HG02763 (cell line): Measurements from ENCODE around the gene SLC25A14.

Source experiments
- ATAC-seq: cut with Tn5 transposase; IDR thresholded peaks from one replicate; pipeline ENCODE4 v1.9.1; 2021; ENCODE audit warnings: mild to moderate bottlenecking, moderate library complexity; ENCODE audit not compliant: unreplicated experiment

SLC25A14 gene

DNA sequence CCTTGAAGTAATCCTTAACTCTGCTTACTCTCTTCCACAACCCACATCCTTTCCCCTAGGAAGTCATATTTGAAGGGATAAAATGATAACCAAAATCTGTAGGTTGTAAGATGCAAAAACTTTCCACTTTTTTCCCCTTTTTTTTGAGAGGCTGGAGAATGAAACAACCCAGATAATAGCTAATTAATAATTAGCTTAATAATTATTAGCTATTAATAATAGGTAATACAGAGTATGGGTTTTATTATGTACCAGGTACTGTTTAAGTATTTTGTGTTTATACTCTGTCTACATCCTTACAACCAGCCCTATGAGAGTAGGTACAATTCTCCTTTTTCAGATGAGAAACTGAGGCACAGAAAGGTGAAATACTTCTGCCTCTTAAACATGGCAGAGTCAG is 36.4 kb downstream of the SLC25A14 start:
- no peak for ATAC-seq

- no peak for ATAC-seq
Observed at GRCh38 chrX:130378024-130378669, 38.4 kb downstream of the SLC25A14 start.

DNA sequence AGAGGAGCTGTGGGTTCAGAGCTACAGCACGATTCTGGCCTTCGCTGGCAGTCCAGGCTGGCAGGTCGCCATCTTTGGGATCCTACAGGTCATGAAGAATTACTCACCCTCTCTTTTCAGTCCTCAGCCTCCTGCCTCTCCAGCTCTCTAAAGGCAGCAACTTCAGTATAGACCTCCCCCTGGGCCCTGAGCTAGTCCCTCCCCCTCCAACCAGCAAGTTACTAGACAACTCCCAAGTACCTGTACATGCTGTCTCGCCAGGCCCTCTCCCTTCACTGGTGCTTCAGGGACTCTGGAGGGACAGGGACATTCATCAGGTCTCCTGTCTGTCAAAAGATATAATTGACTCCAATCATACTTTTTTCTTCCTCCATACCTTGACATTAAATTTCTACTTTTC is 45.8 kb downstream of the SLC25A14 start, which contains the start of gene GPR119:
Gene GPR119, minus strand, starts transcription at position 155 of the 400 bp plus-strand sequence. CDS start 227 bp downstream, outside the sequence.
- ATAC-seq: no peak

DNA sequence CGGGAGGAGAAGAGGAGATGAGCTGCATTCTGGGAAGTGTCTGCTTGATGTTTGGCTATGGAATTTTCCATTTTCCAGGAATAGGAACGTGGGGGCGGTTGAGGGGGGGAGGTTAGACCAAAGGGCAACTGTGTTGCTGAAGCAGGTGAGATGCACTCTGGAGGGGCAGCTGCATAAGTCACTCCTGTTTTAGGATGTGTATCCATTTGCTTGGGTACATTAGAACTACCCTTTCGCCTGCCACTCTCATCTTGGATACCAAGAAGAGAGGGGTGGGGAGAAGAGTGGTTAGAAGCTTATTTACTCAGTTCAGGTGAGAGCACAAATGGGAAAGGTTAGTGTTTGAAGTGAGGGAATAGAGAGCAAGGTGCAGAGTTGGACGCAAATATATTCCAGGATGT is 46.7 kb downstream of the SLC25A14 start:
- ATAC-seq: no peak

- no peak for ATAC-seq
Observed at GRCh38 chrX:130393451-130394074, 53.8 kb downstream of the SLC25A14 start.

DNA sequence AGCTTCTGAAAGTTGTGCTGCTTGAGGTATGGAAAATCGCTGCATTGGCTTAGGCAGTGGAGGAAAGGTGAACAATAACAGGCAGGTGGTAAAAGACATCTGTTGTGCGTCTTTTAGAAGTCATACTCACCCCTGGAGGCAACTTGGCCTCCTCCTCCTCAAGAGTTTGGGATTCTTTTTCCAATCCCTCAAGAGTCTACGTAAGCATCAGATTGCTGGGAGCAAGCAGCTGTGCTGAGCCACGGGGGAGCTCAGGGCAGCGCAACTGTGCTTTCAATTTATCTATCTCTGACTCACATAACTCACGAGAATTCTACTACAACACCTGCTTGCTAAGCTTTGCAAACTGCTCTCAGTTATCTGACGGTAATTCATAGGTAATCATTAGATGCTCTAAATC is 55.6 kb downstream of the SLC25A14 start:
- no peak for ATAC-seq

- peak; percentile 95 for ATAC-seq
Observed at GRCh38 chrX:130401415-130402207, 61.9 kb downstream of the SLC25A14 start, which contains the start of gene RBMX2. Gene RBMX2, plus strand, starts transcription at chrX:130401987. Its CDS starts 46 bp downstream, at chrX:130402033.

- no peak for ATAC-seq
Observed at GRCh38 chrX:130402208-130402684, 62.5 kb downstream of the SLC25A14 start.

DNA sequence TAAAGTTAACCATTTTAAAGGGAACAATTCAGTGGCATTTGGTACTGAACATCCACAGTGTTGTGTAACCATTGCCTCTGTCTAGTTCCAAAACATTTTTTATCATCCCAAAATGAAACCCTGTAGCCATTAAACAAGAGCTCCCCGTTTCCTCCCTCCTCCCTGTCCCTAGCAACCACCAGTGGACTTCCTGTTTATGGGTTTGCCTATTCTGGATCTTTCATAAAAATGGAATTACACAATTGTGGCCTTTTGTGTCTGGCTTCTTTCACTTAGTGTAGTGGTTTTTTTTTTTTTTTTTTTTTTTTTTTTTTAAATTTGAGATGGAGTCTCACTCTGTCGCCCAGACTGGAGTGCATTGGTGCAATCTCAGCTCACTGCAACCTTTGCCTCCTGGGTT is 73.7 kb downstream of the SLC25A14 start:
- no peak for ATAC-seq

- ATAC-seq: no peak
Observed at GRCh38 chrX:130414800-130415199, 75.1 kb downstream of the SLC25A14 start.

GRCh38 chrX:130415201-130415600 is 75.5 kb downstream of the SLC25A14 start:
- no peak for ATAC-seq

GRCh38 chrX:130416785-130417184 is 77.1 kb downstream of the SLC25A14 start:
- ATAC-seq: no peak

DNA sequence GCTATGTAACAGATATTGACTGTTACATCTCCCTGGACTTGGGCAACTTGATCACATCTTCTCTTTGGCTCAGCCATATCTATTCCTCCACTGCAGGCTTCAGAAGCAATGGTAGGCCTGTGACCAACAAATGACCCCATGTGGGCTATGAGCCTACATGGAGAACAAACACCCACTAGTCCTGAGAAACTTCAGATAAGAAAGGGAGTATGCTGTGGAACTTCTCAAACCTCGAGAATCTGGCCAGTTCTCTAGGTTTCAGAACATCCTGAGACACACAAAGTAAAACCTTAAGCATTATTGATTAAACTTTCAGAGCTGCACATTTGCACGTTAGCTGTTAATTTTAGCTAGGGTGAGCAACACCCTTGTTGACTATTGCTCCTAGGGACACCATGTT is 78.3 kb downstream of the SLC25A14 start:
- no peak for ATAC-seq

DNA sequence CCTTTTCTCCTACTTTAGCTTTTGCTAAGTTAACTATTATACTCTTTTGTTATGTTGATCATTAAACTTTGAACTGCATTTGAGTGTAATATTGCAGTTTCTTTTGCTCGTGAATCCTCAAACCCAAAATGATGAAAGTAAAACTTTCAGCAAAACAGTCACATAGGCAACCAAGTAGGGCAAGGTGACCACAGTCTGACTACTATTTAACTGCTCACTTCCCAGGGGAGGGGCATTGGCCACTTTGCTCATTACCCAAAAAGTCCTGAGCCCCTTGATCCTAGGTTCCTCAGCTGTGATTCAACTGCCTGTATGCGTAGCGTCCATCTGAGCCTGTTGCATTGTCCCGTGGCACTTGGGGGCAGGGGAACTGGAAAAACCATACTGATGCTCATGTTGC is 79.0 kb downstream of the SLC25A14 start:
- ATAC-seq: no peak

- no peak for ATAC-seq
Observed at GRCh38 chrX:130419263-130419662, 79.5 kb downstream of the SLC25A14 start.
